Lung (tissue), 12 donors: ENCODE measurements around the gene PLCB3. TPM values are rescaled to one million over a fixed set of nuclear protein-coding genes. Genes with fewer than 3 reads are reported as not detected.

ENCODE experiments used
- ATAC-seq: fragments of 200-7000 bp; cut with Tn5 transposase; one replicate; pipeline ENCODE4 v1.9.1; 2020; ENCODE audit warnings: moderate number of reproducible peaks; ENCODE audit not compliant: insufficient read depth, low FRiP score
- DNase-seq, 3 donors: peaks; one replicate each; pipeline ENCODE4 v3.0.0-alpha.2; 2013 to 2017
- H3K27ac ChIP-seq, 2 donors: one replicate each; pipeline ENCODE4 v1.5.1; 2013; ENCODE audit warnings: mild to moderate bottlenecking in 2 of 2, moderate library complexity in 2 of 2, control low read depth in 1 of 2, inconsistent platforms in 1 of 2, low read depth in 1 of 2, low read length in 1 of 2
- H3K27me3 ChIP-seq, 3 donors: one replicate each; pipeline ENCODE4 v1.5.1; 2013; ENCODE audit warnings: low read length in 2 of 3; ENCODE audit not compliant: control insufficient read depth in 3 of 3, insufficient read depth in 3 of 3
- H3K36me3 ChIP-seq, 4 donors: one replicate each; pipeline ENCODE4 v1.5.1; 2013; ENCODE audit warnings: low read length in 4 of 4, mild to moderate bottlenecking in 1 of 4, moderate library complexity in 1 of 4; ENCODE audit not compliant: control insufficient read depth in 4 of 4, insufficient read depth in 4 of 4
- H3K4me1 ChIP-seq, 5 donors: one replicate each; pipeline ENCODE4 v1.5.1; 2013; ENCODE audit warnings: low read length in 5 of 5, mild to moderate bottlenecking in 2 of 5, moderate library complexity in 1 of 5; ENCODE audit not compliant: control insufficient read depth in 5 of 5, insufficient read depth in 5 of 5
- H3K4me3 ChIP-seq: one replicate; pipeline ENCODE4 v1.5.1; 2013; ENCODE audit warnings: mild to moderate bottlenecking, control low read depth, moderate library complexity
- H3K9ac ChIP-seq, 2 donors: one replicate each; pipeline ENCODE4 v1.5.1; 2013; ENCODE audit warnings: low read length in 2 of 2, control low read depth in 1 of 2; ENCODE audit not compliant: insufficient read depth in 1 of 2
- H3K9me3 ChIP-seq, 4 donors: one replicate each; pipeline ENCODE4 v1.5.1; 2013; ENCODE audit warnings: low read length in 3 of 4, mild to moderate bottlenecking in 1 of 4, moderate library complexity in 1 of 4; ENCODE audit not compliant: control insufficient read depth in 4 of 4, insufficient read depth in 3 of 4
- CTCF ChIP-seq: IDR thresholded peaks from 2 replicates; pipeline ENCODE4 v1.5.1; 2012; ENCODE audit warnings: mild to moderate bottlenecking; ENCODE audit errors: control extremely low read depth, extremely low read depth
- WGBS, 2 donors: extraction: QIAGEN DNeasy Blood & Tissue Kit; methylation state at CpG; one replicate each; pipeline ENCODE4 v1.1.7; 2013; 5-methylcytosine and 5-hydroxymethylcytosine counted together
- polyA plus RNA-seq, 2 donors: library from polyadenylated mRNA; stranded (reverse); fragments of 200-250 nt; gene quantifications; one replicate each; pipeline ENCODE4 v1.2.1, GENCODE V29; 2013
- total RNA-seq, 2 donors: library from RNA; depleted of rRNA in 1 of 2; stranded (reverse); fragments of >200 nt in 1 of 2; gene quantifications; one replicate each; pipeline ENCODE4 v1.2.1, GENCODE V29; 2014 to 2021
- donor health status: control.
- donor health status: control.
- donor health status: Bipolar disorder and iron deficiency.
- donor health status: healthy.
- donor health status: DM: yes; HTN: yes; CAD: no.

PLCB3 gene
- total and polyA plus RNA-seq, 4 donors, result 15.0 to 32.0 (median 17.6) TPM

GRCh38 chr11:64224891-64225607 lies 26.3 kb upstream of the PLCB3 start:
- 61% methylated on average over 21 to 22 of the region's 22 CpGs for WGBS, 2 donors
- Histone ChIP-seq H3K4me1 (peaks cover 0 to 29% (median 4%) of the 10 kb centered on the region in 5 donors), H3K9me3 (no peaks in the 10 kb centered on the region), H3K9ac (peak overlapping the region in 1 of 2 donors; percentile 63), H3K27ac (peak overlapping the region in 1 of 2 donors; percentile 91), H3K36me3 (peaks cover 0 to 26% (median 2%) of the 10 kb centered on the region in 4 donors), H3K27me3 (no peaks in the 10 kb centered on the region), H3K4me3 (peak overlapping the region; percentile 66)
- no peak for ATAC-seq
- TF ChIP-seq CTCF, result no peak
- DNase-seq, result no peak

GRCh38 chr11:64225608-64226506 lies 25.5 kb upstream of the PLCB3 start, which contains the start of the genes NUDT22 and TRPT1:
Gene NUDT22 (plus strand): TSS chr11:64226274. CDS start chr11:64226653, 379 bp downstream.
Gene TRPT1 (minus strand): TSS chr11:64226186. CDS start chr11:64225860, 326 bp downstream.
- peak within 1 kb of the TSS; percentile 91 to 93 for H3K27ac ChIP-seq
- H3K4me3 ChIP-seq, result peak within 1 kb of the TSS; percentile 66
- no peaks in the 10 kb centered on the region for H3K9me3 ChIP-seq
- DNase-seq (peak; percentile 91 to 93 (median 91)), ATAC-seq (peak; percentile 91)
- TF ChIP-seq CTCF, result no peak
- 0 to 1% methylated on average over 53 to 54 of the region's 54 CpGs for WGBS, 2 donors
- peaks cover 0 to 18% (median 2%) of the 10 kb centered on the region in 4 donors for H3K36me3 ChIP-seq
- no peaks in the 10 kb centered on the region for H3K27me3 ChIP-seq
- H3K9ac ChIP-seq, result peak within 1 kb of the TSS; percentile 70 to 77
- peaks cover 0 to 30% (median 4%) of the 10 kb centered on the region in 5 donors for H3K4me1 ChIP-seq

- Histone ChIP-seq H3K4me1 (peaks cover 0 to 35% (median 4%) of the 10 kb centered on the region in 5 donors), H3K27me3 (no peaks in the 10 kb centered on the region), H3K27ac (peak overlapping the region; percentile 91 to 93), H3K36me3 (peaks cover 0 to 14% (median 2%) of the 10 kb centered on the region in 4 donors), H3K4me3 (peak overlapping the region; percentile 64), H3K9me3 (no peaks in the 10 kb centered on the region), H3K9ac (peak overlapping the region; percentile 70 to 77)
- peak; percentile 36 to 45 (median 38) for DNase-seq
- WGBS, 2 donors, result 6 to 9% methylated on average over 25 to 26 of the region's 26 CpGs
- ATAC-seq, result peak; percentile 37
- TF ChIP-seq CTCF, result no peak
Observed at GRCh38 chr11:64226507-64227051, 24.8 kb upstream of the PLCB3 start.
